NCI-H2196 (cell line): ENCODE results near the gene C14orf180.

ENCODE experiments used
- DNase-seq: peaks from one replicate; lab custom pipeline; 2025; ENCODE audit not compliant: unreplicated experiment; lab: John Stamatoyannopoulos, UW

Gene C14orf180

DNA sequence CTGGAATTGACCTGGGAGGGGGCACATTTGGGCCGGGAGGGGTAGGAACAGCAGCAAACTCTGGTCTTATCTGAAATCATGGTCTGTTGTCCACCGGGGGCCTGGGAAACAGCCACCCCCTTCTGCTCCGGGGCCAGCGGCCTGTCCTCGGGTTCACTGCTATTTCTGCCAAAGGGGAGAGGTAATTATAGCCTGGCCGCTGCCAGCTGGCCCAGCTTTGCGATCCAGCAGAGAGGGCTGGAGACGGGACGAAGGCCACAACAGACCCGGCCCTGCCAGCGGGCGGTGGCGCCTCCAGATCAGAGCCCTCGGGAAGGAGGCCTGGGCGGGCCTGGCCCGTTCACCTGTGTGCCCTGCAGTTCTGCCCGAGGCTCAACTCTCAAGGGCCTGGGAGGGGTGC, at the start of gene C14orf180:
Gene C14orf180, plus strand, starts transcription at position 258 of the 400 bp plus-strand sequence. CDS start 6,667 bp downstream, outside the sequence.
- DNase-seq = peak; percentile 6

DNA sequence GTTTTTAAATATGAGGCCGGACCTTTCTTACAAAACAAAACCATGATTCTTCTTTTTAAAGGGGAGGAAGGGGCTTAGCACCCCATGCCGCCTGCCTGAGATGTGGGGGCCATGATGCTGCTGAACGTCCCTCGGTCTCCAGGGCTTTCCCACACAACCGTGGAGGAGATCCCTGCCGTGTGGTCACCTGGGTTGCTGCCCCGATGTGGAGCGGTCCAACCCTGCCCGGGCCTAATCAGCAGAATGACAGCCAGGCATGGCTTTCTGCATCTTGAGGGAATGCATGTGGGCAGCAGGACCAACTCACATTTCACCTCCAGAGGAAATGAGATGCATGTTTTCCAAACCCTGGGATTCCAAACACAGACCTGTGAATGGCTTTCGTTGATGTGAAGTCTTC, 48.9 kb upstream of the C14orf180 start:
- DNase-seq = no peak

DNA sequence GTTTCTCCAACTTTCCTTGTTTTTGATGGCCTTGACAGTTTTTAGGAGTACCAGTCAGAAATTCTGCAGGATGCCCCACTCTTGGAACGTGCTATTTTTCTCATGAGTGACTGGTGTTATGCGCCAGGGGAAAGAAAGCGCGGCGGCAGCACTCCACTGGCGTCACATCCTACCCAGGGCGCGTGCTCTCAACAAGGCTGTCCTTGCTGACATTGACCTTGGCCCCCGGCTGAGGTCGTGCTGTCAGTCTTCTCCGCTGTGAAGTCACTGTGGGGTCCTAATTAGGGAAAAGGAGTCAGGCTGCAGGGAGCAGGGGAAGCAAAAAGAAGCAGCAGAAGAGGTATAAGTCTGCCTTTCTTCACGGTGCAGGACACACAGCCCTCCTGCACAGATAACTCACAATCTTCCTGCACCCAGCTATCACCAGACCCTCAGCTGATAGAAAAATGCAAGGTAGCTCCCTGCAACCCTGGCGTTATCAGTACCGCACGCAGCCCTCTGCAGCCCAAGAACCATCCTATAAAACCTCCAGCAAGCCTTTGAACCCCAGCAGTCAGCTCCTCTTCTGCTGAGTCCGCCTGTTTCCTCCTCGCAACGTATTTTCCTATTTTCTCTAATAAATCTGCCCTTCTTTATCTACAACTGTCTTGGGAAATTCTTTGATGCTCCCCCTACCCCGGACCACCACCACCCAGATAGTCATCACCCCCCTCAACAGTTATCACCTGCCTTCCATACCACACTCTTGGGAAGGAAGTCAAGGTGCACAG, 48.0 kb upstream of the C14orf180 start:
- DNase-seq = no peak

DNA sequence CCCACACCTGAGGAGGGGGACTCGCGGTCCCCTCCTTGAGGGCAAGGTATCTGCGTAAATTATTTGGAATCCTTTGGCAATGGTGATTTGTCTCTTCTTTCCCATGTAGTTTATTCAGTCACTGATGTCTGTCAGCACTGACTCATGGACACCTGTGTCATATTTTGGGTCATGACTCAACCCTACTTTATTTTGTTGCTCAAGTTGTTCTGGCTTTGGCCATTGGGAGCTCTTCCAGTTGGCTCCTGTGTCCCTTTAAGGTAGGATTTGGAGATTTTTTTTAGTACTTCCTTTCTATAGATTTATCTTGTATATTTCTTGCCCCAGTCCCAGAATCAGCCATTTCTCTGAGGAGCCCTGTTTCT, 47.4 kb upstream of the C14orf180 start:
- no peak for DNase-seq

DNA sequence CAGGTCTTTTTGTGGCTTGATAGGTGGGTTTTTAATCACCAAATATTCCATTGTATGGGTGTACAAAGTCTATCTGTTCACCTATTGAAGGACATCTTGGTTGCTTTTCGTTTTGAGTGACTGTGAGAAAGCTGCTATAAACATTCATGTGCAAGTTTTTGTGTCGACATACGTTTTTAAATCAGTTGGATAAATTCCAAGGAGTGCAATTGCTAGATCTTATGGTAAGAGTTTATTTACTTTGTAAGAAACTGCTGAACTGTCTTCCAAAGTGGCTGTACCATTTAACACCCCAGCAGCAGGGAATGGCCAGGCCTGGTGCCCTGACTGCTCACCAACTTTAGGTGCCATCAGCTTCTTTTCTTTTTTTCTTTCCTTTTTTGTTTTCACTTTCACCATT, 45.5 kb upstream of the C14orf180 start:
- no peak for DNase-seq

DNA sequence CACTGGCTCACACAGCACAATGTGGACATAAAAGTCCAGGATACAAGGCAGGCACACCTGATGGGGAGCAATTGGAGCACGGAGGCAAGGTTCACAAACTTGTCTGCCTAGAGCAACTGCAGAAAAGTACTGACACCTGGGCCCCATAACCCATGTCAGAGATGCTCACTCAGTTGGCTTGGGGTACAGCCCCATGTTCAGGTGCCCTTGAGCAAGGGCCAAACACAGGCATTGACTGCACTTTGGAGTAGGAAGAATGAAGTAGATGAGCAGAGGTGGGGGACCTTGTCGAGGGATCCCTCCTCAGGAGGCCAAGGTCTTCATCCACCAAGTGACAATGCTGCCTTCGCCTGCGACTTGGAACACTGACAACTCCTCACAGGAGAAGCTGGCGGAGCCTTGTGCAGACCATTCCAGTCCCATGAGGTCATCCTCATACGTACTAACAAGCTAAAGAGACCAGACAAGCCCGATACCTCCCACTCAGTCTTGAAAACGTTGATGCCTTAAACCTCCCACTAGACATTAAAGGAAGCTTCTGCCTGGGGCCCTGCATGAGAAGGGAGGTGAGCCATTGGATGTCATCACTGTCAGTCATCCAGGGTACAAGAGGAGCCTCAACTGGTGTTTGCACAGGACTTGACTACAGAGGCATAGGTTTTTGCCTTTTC, 42.5 kb upstream of the C14orf180 start:
- DNase-seq = no peak

DNA sequence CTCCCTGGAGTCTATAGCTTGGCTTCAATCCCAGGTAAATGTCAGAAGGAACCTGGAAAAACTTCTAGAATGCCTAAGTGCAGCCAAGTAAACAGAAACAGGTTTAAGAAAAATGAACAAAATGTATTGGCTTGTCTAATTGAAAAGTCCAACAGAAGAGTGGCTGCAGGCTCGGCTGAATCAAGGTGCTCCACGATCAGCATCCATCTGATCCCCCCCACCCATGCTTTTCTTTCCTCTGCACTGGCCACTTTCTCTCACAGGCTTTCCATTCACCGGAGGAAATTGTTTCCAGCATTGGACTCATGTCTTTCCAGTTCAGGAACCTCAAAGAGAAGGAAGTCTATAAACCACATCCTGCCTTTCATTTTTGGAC, 42.0 kb upstream of the C14orf180 start:
- DNase-seq = no peak

DNA sequence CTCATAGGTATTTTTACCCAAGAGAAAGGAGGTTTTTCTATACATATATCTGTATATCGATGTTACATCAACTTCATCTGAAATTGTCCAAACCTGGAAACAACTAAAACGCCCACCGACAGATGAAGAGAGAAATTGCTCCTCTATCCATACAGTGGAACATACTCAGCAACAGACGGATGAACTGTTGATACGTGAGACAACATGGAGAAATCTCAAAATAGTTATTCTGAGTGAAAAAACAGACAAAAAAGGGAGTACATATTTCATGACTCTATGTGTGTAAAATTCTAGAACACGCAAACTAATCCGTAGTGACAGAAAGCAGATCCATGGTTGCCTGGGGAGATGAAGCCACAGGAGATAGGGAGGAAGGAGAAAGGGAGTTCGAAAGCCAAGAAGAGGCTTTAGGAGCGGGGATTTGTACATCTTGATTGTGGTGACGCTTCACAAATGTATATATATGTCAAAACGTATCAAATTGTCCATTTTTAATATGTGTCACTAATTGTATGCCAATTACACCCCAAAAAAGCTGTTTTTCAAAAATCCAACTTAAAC, 37.6 kb upstream of the C14orf180 start:
- no peak for DNase-seq

DNA sequence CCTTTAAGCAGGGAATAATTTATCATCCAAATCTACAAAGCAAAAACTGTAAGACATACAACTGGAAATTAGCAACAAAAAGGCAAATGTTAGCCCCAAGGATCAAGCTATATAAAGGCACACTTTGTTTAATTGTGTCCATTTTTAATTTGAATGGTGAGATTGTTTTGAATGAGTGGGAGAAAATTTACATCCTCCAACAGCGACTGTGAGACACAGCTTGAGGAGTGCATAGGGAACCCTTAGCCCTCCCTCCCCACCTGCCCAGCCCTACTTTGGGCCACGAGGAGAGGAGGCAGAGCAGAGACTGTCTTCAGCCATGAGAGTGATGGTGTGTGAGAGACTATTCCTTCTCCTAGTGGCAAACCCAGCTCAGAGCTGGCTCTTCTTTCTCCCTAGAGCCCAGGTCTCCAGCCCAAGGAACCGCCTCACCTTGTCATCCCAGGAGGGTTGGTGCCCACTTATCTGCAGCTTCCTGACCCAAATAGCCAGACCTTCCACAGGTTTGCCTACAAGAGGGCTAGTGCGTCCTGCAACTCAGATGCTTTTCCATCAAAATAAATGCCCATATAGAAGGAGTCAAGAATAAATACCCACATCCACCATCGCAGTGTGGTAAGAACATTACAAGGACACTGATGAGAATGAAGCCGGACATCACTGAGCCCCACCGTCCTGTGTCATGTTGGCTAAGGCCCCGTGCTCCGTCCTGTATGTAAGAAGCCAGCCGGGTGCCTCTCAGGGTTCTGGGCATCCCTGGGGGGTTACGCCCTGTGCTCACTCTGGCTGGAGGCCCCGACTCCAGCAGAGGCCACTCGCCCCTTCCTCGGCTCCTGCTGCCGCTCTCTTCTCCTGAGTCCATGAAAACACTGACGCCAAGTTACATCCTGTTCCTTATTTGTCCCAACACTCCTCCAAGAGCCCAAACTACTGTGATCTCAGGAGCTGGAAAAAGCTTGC, 36.4 kb upstream of the C14orf180 start:
- DNase-seq = no peak

DNA sequence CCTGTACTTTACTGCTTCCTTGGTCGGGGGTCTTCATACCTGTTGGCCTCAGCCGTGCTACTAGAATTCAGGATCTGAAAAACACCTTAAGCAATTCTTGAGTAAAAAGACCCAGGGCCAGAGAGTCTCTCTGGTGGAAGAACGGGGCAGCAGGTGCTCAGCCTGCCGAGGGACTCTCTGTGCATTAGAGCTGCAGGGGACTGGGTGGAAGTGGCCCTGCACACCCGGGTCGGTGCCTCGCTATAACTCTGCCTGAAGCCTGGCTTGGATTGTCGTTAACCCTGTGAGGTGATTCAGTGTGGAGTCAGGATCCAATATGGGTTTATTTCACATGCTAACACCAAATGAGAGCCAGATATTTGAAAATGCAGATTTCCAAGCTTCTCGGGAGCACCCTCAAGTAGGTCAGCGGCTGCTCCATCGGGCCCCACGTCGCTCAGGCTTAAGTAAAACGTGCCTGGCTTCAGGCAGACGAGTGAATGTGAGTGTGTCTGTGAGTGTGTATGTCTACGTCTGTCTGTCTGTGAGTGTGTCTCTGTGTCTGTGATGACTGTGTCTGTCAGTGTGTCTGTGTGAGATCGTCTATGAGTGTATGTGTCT, 35.1 kb upstream of the C14orf180 start:
- no peak for DNase-seq

DNA sequence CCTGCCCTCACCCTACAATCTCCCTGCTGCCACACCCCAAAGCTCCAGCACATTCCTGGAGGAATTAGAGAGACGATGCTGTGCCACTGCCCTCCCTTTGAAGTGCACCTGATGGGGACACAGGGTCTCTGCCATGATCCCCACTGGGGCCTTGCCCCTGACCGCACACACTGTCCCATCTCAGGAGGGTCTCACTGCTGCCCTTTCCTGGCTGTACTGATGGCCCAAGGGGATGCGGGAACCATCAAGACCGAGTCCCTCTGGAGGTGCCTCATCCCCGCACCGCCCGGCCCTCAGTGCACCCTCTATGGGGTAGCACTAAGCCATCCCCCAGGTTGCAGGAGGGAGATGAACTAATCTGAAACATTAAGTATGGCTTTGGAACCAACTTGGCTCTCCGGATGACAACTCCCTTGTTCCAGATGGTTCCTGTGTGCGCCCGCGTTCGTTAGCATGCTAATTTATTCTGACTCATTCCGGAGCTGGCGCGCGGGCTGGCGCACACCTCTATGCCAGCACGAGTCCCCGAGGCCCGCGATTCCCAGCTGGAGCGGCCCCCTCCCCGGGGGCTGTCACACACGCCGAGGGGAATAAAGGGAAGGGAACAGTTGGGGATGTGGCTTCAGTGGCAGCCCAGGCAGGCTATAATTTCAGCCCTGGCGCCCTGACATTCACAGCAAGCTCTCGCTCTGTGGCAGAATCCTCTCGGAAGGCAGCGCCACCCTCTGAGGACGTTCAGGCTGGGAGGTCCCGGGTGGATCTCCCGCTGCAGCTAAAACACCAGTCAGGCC, 34.2 kb upstream of the C14orf180 start:
- no peak for DNase-seq

DNA sequence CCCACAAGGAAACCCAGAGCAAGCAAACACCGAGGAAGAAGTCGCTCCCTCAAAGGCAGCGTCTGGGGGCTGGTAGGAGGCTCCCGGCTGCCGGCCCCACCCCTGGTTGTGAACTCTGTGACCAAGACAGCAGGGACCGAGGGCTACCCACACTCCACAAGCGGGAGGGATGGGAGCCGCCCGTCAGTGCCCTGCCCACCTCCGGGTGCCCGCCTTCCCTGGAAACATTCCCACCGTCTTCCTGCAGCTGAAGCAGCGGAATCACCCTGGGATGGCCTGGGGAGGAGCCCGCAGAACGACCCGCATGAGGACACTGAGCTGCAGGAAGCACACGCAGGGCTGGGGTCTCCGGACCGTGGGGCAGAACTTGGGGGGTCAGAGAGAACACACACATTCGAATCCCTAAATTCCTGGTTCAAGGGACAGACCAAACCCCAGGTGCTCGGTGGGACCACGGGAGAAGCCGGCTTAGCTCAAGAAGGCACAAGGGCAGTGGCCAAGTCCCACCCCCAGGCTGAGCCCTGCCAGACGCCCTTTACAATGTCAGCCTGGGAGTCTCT, 33.5 kb upstream of the C14orf180 start:
- no peak for DNase-seq

DNA sequence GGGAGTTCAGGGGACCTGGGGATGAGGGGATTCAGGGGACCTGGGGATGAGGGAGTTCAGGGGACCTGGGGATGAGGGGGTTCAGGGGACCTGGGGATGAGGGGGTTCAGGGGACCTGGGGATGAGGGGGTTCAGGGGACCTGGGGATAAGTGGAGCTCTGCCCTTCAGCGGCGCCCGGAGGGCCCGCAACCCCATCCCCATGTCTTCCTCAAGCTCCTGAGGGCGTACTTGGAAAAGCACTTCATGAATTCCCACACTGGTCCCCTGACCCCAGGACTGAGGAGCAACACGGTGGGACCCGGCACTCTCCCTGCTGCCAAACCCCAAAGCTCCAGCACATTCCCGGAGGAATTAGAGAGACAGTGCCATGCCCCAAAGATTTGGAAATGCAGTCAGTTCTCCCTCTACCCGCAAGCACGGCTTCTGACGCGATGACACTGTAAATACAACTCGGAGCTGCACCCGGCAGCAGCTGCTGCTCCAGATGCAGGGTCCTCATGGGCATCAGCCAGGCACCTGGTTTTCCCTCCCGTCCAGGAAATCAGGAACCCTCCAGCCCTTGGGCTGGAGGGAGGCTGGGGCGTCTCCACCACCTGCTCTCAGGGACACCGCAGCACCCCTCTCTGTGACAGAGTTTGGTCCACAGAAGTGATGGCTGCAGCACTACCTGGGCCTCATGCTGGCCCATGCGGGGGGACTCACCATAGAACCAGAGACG, 32.8 kb upstream of the C14orf180 start:
- no peak for DNase-seq

DNA sequence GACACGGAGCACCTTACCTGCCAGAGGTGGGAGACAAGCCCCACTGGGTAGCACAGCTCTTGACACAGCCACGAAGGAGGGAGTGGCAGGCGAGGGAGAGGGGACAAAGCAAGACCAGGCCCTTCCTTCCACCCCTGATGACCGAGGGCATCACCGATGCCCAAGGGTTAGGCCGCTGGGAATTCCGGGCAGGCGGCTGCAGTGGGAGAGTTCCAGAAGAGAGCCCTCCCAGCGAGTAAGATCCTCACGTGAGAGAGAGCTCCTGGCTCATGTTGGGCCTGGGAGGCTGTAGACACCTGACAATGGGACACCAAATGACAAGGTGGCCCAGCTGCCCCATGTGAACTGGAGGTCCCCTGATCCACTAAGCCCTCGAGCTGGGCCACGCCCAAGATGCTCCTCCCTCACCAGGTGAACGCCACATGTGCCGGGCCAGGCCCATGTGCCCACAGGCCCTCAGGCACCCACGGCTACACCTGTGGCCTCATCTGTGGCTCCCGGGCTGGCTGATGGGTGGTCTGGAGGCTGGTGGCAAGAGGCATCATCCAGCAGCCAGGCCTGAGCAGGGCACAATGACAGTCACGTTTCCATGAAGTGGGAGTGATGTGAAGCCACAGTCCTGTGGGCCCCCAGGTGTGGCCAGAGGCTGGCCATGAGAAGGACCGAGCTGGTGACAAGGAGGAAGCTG, 32.1 kb upstream of the C14orf180 start:
- no peak for DNase-seq

DNA sequence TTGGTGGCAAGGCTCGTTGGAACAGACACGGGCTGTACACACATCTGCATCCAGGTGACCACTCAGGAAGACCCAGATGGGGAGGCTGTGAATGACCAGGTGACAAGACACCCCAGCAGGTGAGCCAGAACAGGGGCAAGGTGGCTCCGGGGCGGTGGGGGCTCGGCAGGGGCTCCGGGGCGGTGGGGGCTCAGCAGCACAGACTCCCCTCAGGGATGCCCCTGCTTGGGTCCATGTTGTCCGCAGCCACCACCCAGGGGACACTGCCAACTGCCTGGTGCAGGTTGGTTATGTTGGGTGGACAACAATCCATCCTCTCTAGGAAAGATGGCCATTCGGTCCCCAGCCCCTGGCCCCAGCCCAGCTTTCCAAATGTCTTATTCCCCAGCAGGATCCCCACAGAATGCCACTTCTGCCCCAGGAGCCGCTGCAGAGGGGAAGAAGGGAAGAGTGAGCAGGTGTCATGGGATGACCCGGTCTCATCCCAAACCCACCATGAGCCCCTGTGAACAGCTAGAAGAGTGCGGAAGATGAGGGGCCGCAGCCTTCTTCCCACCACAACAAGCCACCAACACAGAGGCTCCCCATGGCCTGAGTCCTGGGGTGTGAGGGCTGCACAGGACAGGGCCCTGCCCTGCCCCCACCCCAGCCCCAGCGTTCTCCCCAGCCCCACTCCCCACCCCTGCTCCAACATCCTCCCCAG, 31.4 kb upstream of the C14orf180 start:
- DNase-seq = no peak

DNA sequence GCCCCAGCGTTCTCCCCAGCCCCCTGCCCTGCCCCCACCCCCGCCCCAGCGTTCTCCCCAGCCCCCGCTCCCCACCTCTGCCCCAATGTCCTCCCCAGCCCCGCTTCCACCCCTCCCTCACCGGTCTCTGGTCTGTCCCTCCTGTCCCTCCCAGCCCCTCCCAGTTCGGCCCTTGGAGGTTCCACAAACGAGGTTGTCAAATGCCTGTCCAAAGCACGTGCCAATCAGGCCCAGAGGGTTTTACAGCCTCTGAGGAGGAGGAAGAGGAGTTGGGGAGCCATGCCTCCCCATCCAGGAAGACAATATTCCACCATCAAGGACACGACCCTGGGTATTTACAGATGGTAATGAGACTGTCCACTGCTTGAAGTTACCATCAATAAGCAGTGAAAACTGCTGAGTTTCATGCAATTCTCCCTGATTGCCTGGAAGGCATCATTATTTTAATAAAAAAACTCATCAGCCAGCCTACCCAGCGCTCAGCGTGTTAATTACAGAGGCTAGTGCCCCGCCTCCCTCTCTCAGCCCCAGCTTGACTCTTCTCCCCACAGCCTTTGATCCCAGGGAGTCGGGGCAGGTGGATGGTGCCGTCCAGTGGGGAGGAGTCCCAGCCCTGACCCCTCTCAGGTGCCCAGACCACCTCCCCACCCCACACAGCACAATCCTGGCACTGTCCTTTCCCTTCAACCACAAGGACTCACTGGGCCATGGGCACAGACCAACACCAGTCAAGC, 30.6 kb upstream of the C14orf180 start:
- no peak for DNase-seq
